Thyroid gland (tissue), 4 donors: Measurements from ENCODE around the gene FNDC3B. TPM values are rescaled to one million over a fixed set of nuclear protein-coding genes. Genes with fewer than 3 reads are reported as not detected.

Experiments
- DNase-seq, 2 donors: peaks; one replicate each; pipeline ENCODE4 v3.0.0-alpha.2; 2019
- H3K27ac ChIP-seq, 3 donors: fragments of 200-600 bp; sonication (generic); 1 replicate in 2 of 3; 2 replicates in 1 of 3; pipeline ENCODE4 v1.5.1; 2016 to 2019; ENCODE audit warnings: mild to moderate bottlenecking in 1 of 3, moderate library complexity in 1 of 3
- H3K27me3 ChIP-seq: fragments of 200-600 bp; sonication (generic); one replicate; pipeline ENCODE4 v1.5.1; 2019
- H3K36me3 ChIP-seq, 2 donors: fragments of 200-600 bp; sonication (generic); one replicate each; pipeline ENCODE4 v1.5.1; 2016 to 2019
- H3K4me1 ChIP-seq, 2 donors: fragments of 200-600 bp; sonication (generic); one replicate each; pipeline ENCODE4 v1.5.1; 2017 to 2019
- H3K4me3 ChIP-seq, 3 donors: fragments of 200-600 bp; sonication (generic); replicated peaks in 1 of 3; 1 replicate in 2 of 3; 2 replicates in 1 of 3; pipeline ENCODE4 v1.5.1; 2016; ENCODE audit warnings: mild to moderate bottlenecking in 1 of 3
- H3K9me3 ChIP-seq: fragments of 200-600 bp; sonication (generic); one replicate; pipeline ENCODE4 v1.5.1; 2017
- POLR2A ChIP-seq, 2 donors: fragments of 450-650 bp; IDR thresholded peaks; one replicate each; pipeline ENCODE4 v1.6.1; 2017; ENCODE audit warnings: antibody characterized with exemption in 2 of 2, mild to moderate bottlenecking in 2 of 2, moderate library complexity in 1 of 2
- WGBS, 2 donors: methylation state at CpG; one replicate each; pipeline ENCODE4 v1.1.5; 2017; 5-methylcytosine and 5-hydroxymethylcytosine counted together
- intact Hi-C: fragments of 100-400 bp; cut with DNase I; formaldehyde crosslinking; loops from one replicate; pipeline ENCODE4 v1.15.1; 2023
- total RNA-seq, 4 donors: library from RNA; depleted of rRNA; stranded (reverse); fragments of >200 nt; gene quantifications; one replicate each; pipeline ENCODE4 v1.2.3, GENCODE V29; 2016
- TF ChIP-seq, protein P1 (sequence below), 6 experiments: fragments of 200-600 bp in 3 of 6; fragments of 450-650 bp in 3 of 6; sonication (generic) in 3 of 6; IDR thresholded peaks; one replicate each; pipeline ENCODE4 v1.5.1; 2016 to 2019; ENCODE audit warnings: antibody characterized with exemption in 6 of 6, mild to moderate bottlenecking in 2 of 6, inconsistent platforms in 1 of 6, moderate library complexity in 1 of 6

Gene FNDC3B
- total RNA-seq, 4 donors from 2014 or later: 118 to 172 (median 146) TPM

DNA sequence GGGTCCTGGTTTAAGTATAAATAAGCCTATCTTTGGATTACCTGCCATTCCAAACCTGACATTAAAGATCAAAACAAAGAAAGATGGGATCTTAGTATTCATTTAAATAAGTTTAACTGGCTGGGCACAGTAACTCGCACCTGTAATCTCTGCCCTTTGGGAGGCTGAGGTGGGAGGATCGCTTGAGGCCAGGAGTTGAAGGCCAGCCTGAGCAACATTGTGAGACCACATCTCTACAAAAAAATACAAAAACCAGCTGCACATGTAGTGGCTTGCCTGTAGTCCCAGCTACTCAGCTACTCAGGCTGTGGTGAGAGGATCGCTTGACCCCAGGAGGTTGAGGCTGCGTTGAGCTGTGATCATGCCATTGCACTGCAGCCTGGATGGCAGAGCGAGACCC, 176.9 kb downstream of the FNDC3B start:
- peaks cover 39 to 59% of the 10 kb centered on the region in 2 donors for H3K4me1 ChIP-seq
- TF ChIP-seq, protein P1, sequence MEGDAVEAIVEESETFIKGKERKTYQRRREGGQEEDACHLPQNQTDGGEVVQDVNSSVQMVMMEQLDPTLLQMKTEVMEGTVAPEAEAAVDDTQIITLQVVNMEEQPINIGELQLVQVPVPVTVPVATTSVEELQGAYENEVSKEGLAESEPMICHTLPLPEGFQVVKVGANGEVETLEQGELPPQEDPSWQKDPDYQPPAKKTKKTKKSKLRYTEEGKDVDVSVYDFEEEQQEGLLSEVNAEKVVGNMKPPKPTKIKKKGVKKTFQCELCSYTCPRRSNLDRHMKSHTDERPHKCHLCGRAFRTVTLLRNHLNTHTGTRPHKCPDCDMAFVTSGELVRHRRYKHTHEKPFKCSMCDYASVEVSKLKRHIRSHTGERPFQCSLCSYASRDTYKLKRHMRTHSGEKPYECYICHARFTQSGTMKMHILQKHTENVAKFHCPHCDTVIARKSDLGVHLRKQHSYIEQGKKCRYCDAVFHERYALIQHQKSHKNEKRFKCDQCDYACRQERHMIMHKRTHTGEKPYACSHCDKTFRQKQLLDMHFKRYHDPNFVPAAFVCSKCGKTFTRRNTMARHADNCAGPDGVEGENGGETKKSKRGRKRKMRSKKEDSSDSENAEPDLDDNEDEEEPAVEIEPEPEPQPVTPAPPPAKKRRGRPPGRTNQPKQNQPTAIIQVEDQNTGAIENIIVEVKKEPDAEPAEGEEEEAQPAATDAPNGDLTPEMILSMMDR (IDR thresholded peaks at IDR 0.05): no peak
- no peak for TF ChIP-seq POLR2A (IDR thresholded peaks at IDR 0.05)
- intact Hi-C loops: no loop called here
- no peak overlapping the region for H3K27ac ChIP-seq
- H3K27me3 ChIP-seq: no peaks in the 10 kb centered on the region
- 97% methylated on average over 5 of the region's 5 CpGs for WGBS, 2 donors
- H3K36me3 ChIP-seq: no peaks in the 10 kb centered on the region
- no peaks in the 10 kb centered on the region for H3K9me3 ChIP-seq
- no peak for DNase-seq
- H3K4me3 ChIP-seq: no peak overlapping the region

GRCh38 chr3:172216911-172217310, 177.5 kb downstream of the FNDC3B start:
- TF ChIP-seq, protein P1 (IDR thresholded peaks at IDR 0.05): no peak
- TF ChIP-seq POLR2A (IDR thresholded peaks at IDR 0.05): no peak
- DNase-seq: no peak
- peaks cover 38 to 60% of the 10 kb centered on the region in 2 donors for H3K4me1 ChIP-seq

DNA sequence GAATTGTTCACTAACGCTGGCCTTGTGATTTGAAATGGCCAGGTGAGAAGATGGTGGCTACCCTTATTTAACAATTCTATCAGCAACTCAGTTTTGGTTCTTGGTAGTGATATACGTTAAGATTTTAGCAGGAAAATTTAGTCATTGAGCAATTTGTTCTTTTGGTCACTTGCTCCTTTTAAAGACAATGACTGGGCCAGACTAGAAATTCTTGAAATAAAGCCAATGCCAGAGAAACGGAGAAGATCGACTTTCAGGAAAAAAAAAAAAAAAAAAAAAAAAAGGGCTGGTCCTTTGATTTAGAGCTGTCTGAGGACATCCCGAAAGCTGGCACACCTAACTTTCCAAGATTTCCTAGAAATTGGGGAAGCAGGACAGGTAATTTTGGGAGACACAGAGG, 178.5 kb downstream of the FNDC3B start:
- intact Hi-C loops: no loop called here
- TF ChIP-seq POLR2A (IDR thresholded peaks at IDR 0.05): no peak
- TF ChIP-seq, protein P1 (IDR thresholded peaks at IDR 0.05): no peak
- H3K4me3 ChIP-seq: no peak overlapping the region
- peak overlapping the region; percentile 31 to 37 (median 32) for H3K27ac ChIP-seq
- DNase-seq: no peak
- WGBS, 2 donors: 18 to 24% methylated on average over 5 of the region's 5 CpGs
- no peaks in the 10 kb centered on the region for H3K9me3 ChIP-seq
- no peaks in the 10 kb centered on the region for H3K27me3 ChIP-seq
- H3K4me1 ChIP-seq: peaks cover 33 to 57% of the 10 kb centered on the region in 2 donors
- no peaks in the 10 kb centered on the region for H3K36me3 ChIP-seq

More at GRCh38 chr3:172216911-172217310, 177.5 kb downstream of the FNDC3B start:
- no peaks in the 10 kb centered on the region for H3K9me3 ChIP-seq
- H3K27me3 ChIP-seq: no peaks in the 10 kb centered on the region
- no peak overlapping the region for H3K4me3 ChIP-seq
- no peaks in the 10 kb centered on the region for H3K36me3 ChIP-seq
- peak overlapping the region in 2 of 3 donors; percentile 32 to 37 for H3K27ac ChIP-seq
- 85 to 87% methylated on average over 3 of the region's 3 CpGs for WGBS, 2 donors
- intact Hi-C loops: no loop called here

DNA sequence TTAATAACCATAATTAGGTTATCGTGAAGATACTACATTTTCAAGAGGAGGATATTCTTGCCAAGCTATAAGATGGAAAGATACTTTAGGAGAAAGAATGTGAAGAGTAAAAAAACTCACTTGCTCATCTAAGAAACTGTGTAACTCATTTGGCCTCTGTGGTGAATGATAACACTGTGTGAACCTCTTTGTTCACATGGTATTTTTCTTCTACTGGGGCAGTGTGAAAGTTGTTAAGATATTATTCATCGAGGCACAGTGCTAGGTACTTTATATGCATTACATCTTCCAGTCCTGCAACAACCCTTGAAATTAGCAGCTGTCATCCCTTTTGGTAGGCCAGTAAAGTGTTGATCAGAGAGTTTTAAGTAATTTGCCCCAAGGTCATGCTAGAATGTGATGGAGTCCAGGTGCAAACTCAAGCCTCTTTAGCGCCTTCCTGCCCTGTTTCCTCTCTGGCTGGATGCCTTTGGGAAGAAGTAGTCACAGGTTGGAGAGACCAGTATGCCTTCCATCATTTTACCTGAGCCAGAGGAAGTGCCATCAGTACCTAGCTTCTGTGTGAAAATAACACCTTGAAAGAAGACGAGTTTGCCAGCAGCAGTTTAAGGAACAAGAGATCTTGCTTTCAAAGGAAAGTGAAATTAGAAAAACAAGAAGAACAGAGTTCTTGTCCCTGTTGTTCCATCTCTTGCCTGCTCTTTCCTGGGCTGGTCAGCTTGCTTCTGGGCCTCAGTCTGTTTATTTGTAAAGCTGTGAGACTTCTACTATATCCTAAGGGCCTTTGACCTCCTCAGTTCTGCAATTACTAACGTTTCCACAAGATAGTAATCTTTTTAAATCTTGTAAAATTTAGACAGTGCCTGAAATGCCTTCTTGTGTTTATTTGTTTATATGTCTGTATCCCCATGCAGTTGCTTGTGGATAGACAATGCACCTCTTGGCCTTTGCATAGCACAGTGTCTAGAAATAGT, 179.3 kb downstream of the FNDC3B start:
- H3K4me3 ChIP-seq: no peak overlapping the region
- H3K27me3 ChIP-seq: no peaks in the 10 kb centered on the region
- DNase-seq: no peak
- intact Hi-C loops: no loop called here
- TF ChIP-seq, protein P1 (IDR thresholded peaks at IDR 0.05): no peak
- TF ChIP-seq POLR2A (IDR thresholded peaks at IDR 0.05): no peak
- no peaks in the 10 kb centered on the region for H3K9me3 ChIP-seq
- H3K27ac ChIP-seq: peak overlapping the region in 2 of 3 donors; percentile 2 to 32
- no peaks in the 10 kb centered on the region for H3K36me3 ChIP-seq
- WGBS, 2 donors: 68% methylated on average over 5 of the region's 5 CpGs
- H3K4me1 ChIP-seq: peaks cover 31 to 57% of the 10 kb centered on the region in 2 donors

- TF ChIP-seq POLR2A (IDR thresholded peaks at IDR 0.05): no peak
- TF ChIP-seq, protein P1 (IDR thresholded peaks at IDR 0.05): no peak
- H3K36me3 ChIP-seq: no peaks in the 10 kb centered on the region
- peaks cover 20 to 48% of the 10 kb centered on the region in 2 donors for H3K4me1 ChIP-seq
- no peak overlapping the region for H3K27ac ChIP-seq
- no peaks in the 10 kb centered on the region for H3K9me3 ChIP-seq
- DNase-seq: no peak
- intact Hi-C loops: no loop called here
- H3K4me3 ChIP-seq: no peak overlapping the region
- H3K27me3 ChIP-seq: no peaks in the 10 kb centered on the region
Observed at GRCh38 chr3:172219750-172220149, 180.4 kb downstream of the FNDC3B start.
